Fibroblast of villous mesenchyme (primary cell): Measurements from ENCODE around the gene ABHD17C. TPM values are rescaled to one million over a fixed set of nuclear protein-coding genes. Genes with fewer than 3 reads are reported as not detected.
"Not testable (repeated sequence)": the region's sequence is repeated elsewhere in the genome, so short reads cannot be mapped to it uniquely, and the experiment has no call there.

Experiments
- DNase-seq: peaks from one replicate; pipeline ENCODE4 v3.0.0-alpha.2; 2010; ENCODE audit warnings: low read depth
- H3K4me3 ChIP-seq: 2 replicates; pipeline ENCODE4 v1.5.1; 2011; ENCODE audit warnings: low read depth, mild to moderate bottlenecking, low read length
- CTCF ChIP-seq: IDR thresholded peaks from 2 replicates; pipeline ENCODE4 v1.5.1; 2012; ENCODE audit warnings: low read depth, mild to moderate bottlenecking, low read length; ENCODE audit not compliant: insufficient read depth
- total RNA-seq: library from RNA; depleted of rRNA; stranded (reverse); fragments of >200 nt; gene quantifications from 2 replicates; pipeline ENCODE4 v1.2.3, GENCODE V29; 2012

ABHD17C gene
- total RNA-seq, 1 donor, result 12.1 TPM

DNA sequence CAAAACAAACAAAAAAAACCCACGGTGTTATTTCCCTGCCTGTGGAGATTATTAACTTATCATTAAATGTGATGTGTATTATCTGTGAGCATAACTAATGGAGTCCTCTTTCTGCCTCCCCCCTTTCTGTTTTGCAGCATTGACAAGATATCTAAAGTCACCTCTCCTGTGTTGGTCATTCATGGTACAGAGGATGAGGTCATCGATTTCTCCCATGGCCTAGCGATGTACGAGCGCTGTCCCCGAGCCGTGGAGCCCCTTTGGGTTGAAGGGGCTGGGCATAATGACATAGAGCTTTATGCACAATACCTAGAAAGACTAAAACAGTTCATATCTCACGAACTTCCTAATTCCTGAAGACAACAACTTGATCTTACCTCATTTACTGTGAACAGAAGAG is 58.9 kb downstream of the ABHD17C start:
- TF ChIP-seq CTCF, result no peak
- no peak for DNase-seq
- H3K4me3 ChIP-seq, result no peak overlapping the region

- TF ChIP-seq CTCF, result no peak
- no peak for DNase-seq
- H3K4me3 ChIP-seq, result no peak overlapping the region
These were observed 60.8 kb downstream of the ABHD17C start for GRCh38 chr15:80755885-80756284.

DNA sequence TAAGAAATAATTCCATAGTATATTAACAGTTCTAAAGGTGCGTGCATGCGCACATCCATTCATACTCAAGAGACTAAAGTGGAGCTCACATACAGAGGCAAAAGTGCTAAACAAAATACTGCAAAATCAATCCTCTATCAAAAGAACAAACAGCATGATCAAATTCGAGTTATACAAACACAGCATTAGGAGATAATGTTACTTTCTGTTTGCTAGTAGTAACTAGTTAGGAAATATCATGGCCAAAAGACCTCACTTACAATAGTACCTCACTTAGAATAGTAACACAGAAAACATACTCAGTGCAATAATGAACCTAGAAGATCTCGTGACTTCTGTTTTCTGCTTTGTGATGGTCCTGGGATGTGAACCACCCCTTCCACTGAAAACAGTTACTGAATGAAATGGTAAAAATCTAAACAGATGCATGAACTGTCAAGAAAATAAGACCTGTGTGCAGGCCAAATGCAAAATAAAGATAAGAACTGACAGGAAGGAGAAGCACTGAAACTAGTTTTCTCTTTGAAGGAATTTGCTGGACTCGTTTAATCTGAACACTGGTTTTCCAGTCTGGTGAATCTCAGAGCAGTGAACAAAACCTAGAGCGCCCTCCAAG is 63.1 kb downstream of the ABHD17C start:
- DNase-seq, result peak; percentile 33
- no peak overlapping the region for H3K4me3 ChIP-seq
- peak; percentile 10 for TF ChIP-seq CTCF

DNA sequence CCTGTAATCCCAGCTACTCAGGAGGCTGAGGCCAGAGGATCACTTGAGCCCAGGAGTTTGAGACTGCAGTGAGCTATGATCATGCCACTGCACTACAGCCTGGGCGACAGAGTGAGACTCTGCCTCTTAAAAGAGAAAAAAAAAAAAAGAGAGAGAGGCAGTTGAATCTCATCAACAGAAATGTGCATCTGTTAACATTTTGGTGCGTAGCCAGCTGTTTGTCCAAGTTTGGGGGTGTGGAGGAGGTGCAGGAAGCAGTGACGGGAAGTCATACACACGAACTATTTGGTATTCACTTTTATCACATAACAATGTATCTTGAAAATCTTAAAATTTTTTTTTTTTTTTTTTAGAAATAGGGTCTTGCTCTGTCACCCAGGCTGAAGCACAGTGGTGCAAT is 65.8 kb downstream of the ABHD17C start:
- TF ChIP-seq CTCF, result no peak
- no peak for DNase-seq
- H3K4me3 ChIP-seq, result no peak overlapping the region

DNA sequence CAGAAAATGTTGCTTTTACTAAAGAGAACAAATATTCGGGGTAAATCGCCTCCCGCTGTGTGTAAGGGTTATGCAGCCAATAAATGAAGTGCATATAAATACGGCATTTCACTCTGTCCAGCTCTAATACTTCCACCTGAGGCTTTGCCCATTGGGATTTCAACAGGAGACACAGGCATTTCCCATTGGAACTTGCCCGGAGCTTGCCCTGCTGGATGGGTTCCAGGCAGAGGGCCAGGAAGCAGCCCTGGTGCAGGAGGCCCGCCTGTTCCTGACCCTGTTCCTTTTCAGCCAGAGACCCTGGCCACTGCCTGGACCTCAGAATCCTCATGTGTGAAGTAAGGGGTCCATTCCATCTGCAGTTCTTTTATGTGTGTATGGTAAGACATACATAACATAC is 66.6 kb downstream of the ABHD17C start:
- no peak for TF ChIP-seq CTCF
- no peak for DNase-seq
- no peak overlapping the region for H3K4me3 ChIP-seq

DNA sequence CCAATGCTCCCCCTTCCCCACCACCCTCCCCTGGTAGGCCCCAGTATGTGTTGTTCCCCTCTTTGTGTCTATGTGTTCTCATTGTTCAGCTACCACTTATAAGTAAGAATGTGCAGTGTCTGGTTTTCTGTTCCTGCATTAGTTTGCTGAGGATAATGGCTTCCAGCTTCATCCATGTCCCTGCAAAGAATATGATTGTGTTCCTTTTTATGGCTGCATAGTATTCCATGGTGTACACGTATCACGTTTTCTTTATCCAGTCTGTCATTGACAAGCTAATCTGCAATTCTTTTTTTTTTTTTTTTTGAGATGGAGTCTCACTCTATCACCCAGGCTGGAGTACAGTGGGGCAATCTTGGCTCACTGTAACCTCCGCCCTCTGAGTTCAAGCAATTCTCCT is 68.1 kb downstream of the ABHD17C start:
- not testable (repeated sequence) for DNase-seq

DNA sequence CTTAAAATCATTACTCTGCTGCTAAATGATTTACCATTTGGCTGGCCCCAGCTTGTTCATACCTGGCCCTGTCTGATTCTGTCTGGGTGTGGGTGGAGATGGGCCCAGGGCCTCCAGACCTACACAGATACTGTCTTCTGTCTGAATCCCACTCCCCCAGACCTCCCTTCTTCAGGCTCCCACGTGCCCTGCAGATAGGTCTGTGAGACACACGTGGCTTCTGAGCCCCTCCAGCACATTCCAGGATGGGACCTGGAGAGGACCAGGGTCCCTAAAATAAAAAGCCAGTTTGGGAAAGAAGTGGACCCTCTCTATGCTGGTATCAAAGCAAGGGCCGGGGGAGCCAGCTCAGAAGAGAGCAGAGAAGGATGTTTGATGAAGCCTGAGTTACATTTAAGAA is 69.4 kb downstream of the ABHD17C start:
- no peak for TF ChIP-seq CTCF

More for the DNA sequence above, 68.1 kb downstream of the ABHD17C start:
- not testable (repeated sequence) for H3K4me3 ChIP-seq

More for the DNA sequence above, 69.4 kb downstream of the ABHD17C start:
- H3K4me3 ChIP-seq, result no peak overlapping the region
- no peak for DNase-seq
